ENCODE measurements around the gene PRKAR1B. TPM values are rescaled to one million over a fixed set of nuclear protein-coding genes. Genes with fewer than 3 reads are reported as not detected.
A peak's percentile ranks its signal among the peaks of the same experiment; 100 is the strongest.

The PRKAR1B gene
- total and polyA plus RNA-seq, 10 of the 15 experiments (the other 5 are each of a cell fraction or from before 2014, with no cell fraction given): 1.4 to 45.6 (median 19.3) TPM

DNA sequence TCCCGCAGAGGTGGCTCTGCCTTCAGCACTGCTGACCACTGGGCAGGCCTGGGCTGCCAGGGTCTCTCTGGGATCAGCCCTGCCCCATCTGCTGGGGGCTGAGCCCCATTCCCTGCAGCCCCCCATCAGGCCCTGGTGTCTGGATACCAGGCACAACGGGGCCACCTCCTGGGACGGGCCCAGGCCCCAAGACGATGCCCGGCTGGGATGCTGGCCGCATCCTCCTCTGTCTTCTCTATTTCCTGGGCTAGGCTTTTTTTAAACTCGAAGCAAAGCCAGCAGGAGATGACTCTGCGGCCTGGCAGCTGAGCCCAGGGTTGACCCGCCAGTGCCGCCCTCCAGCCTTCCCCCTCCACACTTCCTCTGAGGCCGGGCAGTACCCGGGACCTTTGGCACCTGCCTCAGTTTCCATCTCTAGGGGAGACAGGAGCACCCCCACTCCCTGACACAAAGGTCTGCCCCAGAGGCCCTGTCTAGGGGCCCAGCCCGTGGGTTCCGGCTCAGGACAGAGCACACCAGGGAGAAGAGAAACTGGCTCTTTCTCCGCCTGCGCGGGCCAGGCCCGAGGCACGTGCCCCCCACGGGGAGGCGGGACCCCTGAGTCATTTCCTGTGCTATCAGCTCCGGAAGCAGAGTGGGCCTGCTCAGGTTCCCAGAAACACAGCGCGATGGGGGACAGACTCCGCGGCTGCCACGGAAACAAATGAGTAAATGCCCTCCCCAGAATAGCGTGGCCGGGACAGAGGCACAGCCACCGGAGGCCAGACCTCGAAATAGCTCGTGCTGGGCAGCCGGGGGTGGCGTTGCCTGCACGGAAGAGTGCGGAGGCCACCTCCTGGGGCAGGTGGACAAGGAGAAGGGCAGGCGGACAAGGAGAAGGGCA lies 122.8 kb downstream of the PRKAR1B start (continued):
- TF ChIP-seq RAD51 (IDR thresholded peaks at IDR 0.05) (peak; percentile 94), ZZZ3 (IDR thresholded peaks at IDR 0.05; ENCODE audit: control insufficient read depth, insufficient read length, low read depth) (no peak), MYC (IDR thresholded peaks at IDR 0.05; ENCODE audit: insufficient read depth, insufficient read length, insufficient replicate concordance, low read length, severe bottlenecking) (no peak), CBFB (IDR thresholded peaks at IDR 0.05; ENCODE audit: low read depth) (peak; percentile 64; the same call in 1 of the 2 replicates), TCF7 (IDR thresholded peaks at IDR 0.05; ENCODE audit: borderline replicate concordance) (no peak), TCF12 (IDR thresholded peaks at IDR 0.05; ENCODE audit: low read depth, low read length) (no peak), HCFC1 (IDR thresholded peaks at IDR 0.05; ENCODE audit: low read length) (peak; percentile 35), RB1 (IDR thresholded peaks at IDR 0.05; ENCODE audit: borderline replicate concordance) (no peak; the same call in 1 of the 2 replicates), MEF2B (IDR thresholded peaks at IDR 0.05; ENCODE audit: partially characterized antibody, poor library complexity, severe bottlenecking) (peak; percentile 69), EED (IDR thresholded peaks at IDR 0.05; ENCODE audit: low read depth) (peak; percentile 31; the same call in 1 of the 2 replicates)
- TF ChIP-seq, protein P1, sequence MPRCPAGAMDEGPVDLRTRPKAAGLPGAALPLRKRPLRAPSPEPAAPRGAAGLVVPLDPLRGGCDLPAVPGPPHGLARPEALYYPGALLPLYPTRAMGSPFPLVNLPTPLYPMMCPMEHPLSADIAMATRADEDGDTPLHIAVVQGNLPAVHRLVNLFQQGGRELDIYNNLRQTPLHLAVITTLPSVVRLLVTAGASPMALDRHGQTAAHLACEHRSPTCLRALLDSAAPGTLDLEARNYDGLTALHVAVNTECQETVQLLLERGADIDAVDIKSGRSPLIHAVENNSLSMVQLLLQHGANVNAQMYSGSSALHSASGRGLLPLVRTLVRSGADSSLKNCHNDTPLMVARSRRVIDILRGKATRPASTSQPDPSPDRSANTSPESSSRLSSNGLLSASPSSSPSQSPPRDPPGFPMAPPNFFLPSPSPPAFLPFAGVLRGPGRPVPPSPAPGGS (IDR thresholded peaks at IDR 0.05; ENCODE audit: borderline replicate concordance, insufficient read depth, low read depth, low read length, poor library complexity, severe bottlenecking): peak; percentile 24
- TF ChIP-seq, protein P2, sequence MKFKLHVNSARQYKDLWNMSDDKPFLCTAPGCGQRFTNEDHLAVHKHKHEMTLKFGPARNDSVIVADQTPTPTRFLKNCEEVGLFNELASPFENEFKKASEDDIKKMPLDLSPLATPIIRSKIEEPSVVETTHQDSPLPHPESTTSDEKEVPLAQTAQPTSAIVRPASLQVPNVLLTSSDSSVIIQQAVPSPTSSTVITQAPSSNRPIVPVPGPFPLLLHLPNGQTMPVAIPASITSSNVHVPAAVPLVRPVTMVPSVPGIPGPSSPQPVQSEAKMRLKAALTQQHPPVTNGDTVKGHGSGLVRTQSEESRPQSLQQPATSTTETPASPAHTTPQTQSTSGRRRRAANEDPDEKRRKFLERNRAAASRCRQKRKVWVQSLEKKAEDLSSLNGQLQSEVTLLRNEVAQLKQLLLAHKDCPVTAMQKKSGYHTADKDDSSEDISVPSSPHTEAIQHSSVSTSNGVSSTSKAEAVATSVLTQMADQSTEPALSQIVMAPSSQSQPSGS (IDR thresholded peaks at IDR 0.05; ENCODE audit: low read length): no peak; the same call in 1 of the 2 replicates
- TF ChIP-seq, protein P3, sequence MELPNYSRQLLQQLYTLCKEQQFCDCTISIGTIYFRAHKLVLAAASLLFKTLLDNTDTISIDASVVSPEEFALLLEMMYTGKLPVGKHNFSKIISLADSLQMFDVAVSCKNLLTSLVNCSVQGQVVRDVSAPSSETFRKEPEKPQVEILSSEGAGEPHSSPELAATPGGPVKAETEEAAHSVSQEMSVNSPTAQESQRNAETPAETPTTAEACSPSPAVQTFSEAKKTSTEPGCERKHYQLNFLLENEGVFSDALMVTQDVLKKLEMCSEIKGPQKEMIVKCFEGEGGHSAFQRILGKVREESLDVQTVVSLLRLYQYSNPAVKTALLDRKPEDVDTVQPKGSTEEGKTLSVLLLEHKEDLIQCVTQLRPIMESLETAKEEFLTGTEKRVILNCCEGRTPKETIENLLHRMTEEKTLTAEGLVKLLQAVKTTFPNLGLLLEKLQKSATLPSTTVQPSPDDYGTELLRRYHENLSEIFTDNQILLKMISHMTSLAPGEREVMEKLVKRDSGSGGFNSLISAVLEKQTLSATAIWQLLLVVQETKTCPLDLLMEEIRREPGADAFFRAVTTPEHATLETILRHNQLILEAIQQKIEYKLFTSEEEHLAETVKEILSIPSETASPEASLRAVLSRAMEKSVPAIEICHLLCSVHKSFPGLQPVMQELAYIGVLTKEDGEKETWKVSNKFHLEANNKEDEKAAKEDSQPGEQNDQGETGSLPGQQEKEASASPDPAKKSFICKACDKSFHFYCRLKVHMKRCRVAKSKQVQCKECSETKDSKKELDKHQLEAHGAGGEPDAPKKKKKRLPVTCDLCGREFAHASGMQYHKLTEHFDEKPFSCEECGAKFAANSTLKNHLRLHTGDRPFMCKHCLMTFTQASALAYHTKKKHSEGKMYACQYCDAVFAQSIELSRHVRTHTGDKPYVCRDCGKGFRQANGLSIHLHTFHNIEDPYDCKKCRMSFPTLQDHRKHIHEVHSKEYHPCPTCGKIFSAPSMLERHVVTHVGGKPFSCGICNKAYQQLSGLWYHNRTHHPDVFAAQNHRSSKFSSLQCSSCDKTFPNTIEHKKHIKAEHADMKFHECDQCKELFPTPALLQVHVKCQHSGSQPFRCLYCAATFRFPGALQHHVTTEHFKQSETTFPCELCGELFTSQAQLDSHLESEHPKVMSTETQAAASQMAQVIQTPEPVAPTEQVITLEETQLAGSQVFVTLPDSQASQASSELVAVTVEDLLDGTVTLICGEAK (IDR thresholded peaks at IDR 0.05; ENCODE audit: borderline replicate concordance): peak; percentile 85
- TF ChIP-seq, protein P4, sequence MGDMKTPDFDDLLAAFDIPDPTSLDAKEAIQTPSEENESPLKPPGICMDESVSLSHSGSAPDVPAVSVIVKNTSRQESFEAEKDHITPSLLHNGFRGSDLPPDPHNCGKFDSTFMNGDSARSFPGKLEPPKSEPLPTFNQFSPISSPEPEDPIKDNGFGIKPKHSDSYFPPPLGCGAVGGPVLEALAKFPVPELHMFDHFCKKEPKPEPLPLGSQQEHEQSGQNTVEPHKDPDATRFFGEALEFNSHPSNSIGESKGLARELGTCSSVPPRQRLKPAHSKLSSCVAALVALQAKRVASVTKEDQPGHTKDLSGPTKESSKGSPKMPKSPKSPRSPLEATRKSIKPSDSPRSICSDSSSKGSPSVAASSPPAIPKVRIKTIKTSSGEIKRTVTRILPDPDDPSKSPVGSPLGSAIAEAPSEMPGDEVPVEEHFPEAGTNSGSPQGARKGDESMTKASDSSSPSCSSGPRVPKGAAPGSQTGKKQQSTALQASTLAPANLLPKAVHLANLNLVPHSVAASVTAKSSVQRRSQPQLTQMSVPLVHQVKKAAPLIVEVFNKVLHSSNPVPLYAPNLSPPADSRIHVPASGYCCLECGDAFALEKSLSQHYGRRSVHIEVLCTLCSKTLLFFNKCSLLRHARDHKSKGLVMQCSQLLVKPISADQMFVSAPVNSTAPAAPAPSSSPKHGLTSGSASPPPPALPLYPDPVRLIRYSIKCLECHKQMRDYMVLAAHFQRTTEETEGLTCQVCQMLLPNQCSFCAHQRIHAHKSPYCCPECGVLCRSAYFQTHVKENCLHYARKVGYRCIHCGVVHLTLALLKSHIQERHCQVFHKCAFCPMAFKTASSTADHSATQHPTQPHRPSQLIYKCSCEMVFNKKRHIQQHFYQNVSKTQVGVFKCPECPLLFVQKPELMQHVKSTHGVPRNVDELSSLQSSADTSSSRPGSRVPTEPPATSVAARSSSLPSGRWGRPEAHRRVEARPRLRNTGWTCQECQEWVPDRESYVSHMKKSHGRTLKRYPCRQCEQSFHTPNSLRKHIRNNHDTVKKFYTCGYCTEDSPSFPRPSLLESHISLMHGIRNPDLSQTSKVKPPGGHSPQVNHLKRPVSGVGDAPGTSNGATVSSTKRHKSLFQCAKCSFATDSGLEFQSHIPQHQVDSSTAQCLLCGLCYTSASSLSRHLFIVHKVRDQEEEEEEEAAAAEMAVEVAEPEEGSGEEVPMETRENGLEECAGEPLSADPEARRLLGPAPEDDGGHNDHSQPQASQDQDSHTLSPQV (IDR thresholded peaks at IDR 0.05): peak; percentile 64; the same call in 1 of the 2 replicates
- TF ChIP-seq, protein P5, sequence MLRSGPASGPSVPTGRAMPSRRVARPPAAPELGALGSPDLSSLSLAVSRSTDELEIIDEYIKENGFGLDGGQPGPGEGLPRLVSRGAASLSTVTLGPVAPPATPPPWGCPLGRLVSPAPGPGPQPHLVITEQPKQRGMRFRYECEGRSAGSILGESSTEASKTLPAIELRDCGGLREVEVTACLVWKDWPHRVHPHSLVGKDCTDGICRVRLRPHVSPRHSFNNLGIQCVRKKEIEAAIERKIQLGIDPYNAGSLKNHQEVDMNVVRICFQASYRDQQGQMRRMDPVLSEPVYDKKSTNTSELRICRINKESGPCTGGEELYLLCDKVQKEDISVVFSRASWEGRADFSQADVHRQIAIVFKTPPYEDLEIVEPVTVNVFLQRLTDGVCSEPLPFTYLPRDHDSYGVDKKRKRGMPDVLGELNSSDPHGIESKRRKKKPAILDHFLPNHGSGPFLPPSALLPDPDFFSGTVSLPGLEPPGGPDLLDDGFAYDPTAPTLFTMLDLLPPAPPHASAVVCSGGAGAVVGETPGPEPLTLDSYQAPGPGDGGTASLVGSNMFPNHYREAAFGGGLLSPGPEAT (IDR thresholded peaks at IDR 0.05; ENCODE audit: low read depth): peak; percentile 26; the same call in 1 of the 2 replicates

Data from GM12878 (cell line).